ENCODE results near the gene STYK1.
"Not testable (repeated sequence)": the region's sequence is repeated elsewhere in the genome, so short reads cannot be mapped to it uniquely, and the experiment has no call there.

Gene STYK1

GRCh38 chr12:10621278-10621677, 52.6 kb downstream of the STYK1 start:
- DNase-seq, result no peak

- DNase-seq, result no peak
These were observed 53.6 kb downstream of the STYK1 start for GRCh38 chr12:10620078-10620779.

- DNase-seq, result no peak
These were observed 55.4 kb downstream of the STYK1 start for GRCh38 chr12:10618338-10618987.

- no peak for DNase-seq
These were observed 56.0 kb downstream of the STYK1 start for GRCh38 chr12:10617863-10618262.

- no peak for DNase-seq
These were observed 58.3 kb downstream of the STYK1 start for GRCh38 chr12:10615532-10615931.

- no peak for DNase-seq
These were observed 59.8 kb downstream of the STYK1 start for GRCh38 chr12:10614056-10614370.

- peak; percentile 52 to 94 (median 83) for DNase-seq
These were observed 60.4 kb downstream of the STYK1 start, which contains the start of gene MAGOHB for GRCh38 chr12:10613349-10614055. Gene MAGOHB, minus strand, starts transcription at chr12:10613609. Its CDS starts 77 bp downstream, at chr12:10613532.

GRCh38 chr12:10612984-10613348, 60.9 kb downstream of the STYK1 start:
- no peak for DNase-seq

- no peak for DNase-seq
These were observed 61.7 kb downstream of the STYK1 start for GRCh38 chr12:10612110-10612509.

GRCh38 chr12:10611258-10611657, 62.6 kb downstream of the STYK1 start:
- DNase-seq, result not testable (repeated sequence)

GRCh38 chr12:10610188-10610587, 63.7 kb downstream of the STYK1 start:
- DNase-seq, result no peak

- DNase-seq, result no peak
These were observed 65.9 kb downstream of the STYK1 start for GRCh38 chr12:10607885-10608458.

- no peak for DNase-seq
These were observed 72.0 kb downstream of the STYK1 start for GRCh38 chr12:10601860-10602259.

GRCh38 chr12:10600988-10601387, 72.9 kb downstream of the STYK1 start:
- DNase-seq, result no peak

- no peak for DNase-seq
These were observed 78.0 kb downstream of the STYK1 start for GRCh38 chr12:10595881-10596280.

- DNase-seq, result no peak
These were observed 82.9 kb downstream of the STYK1 start for GRCh38 chr12:10590966-10591365.

- DNase-seq, result no peak
These were observed 89.4 kb downstream of the STYK1 start for GRCh38 chr12:10584415-10584814.

GRCh38 chr12:10582704-10583103, 91.1 kb downstream of the STYK1 start:
- DNase-seq, result no peak

GRCh38 chr12:10582133-10582532, 91.7 kb downstream of the STYK1 start:
- DNase-seq, result not testable (repeated sequence)

- DNase-seq, result no peak
These were observed 99.5 kb downstream of the STYK1 start for GRCh38 chr12:10574307-10574706.

GRCh38 chr12:10572021-10572490, 101.8 kb downstream of the STYK1 start:
- DNase-seq, result not testable (repeated sequence)

GRCh38 chr12:10571141-10571540, 102.7 kb downstream of the STYK1 start:
- no peak for DNase-seq
